PC-9 (cell line): ENCODE measurements around the gene RELCH. TPM values are rescaled to one million over a fixed set of nuclear protein-coding genes. Genes with fewer than 3 reads are reported as not detected.
A peak's percentile ranks its signal among the peaks of the same experiment; 100 is the strongest.

ENCODE experiments used
- BruUV-seq: library from RNA; stranded (reverse); fragments of 400-500 nt; replicated peaks from 2 replicates; lab custom pipeline; 2021; lab: Mats Ljungman, UMichigan
- CTCF ChIA-PET: fragments of 300-600 bp; sonication (Branson Sonifier 250); formaldehyde crosslinking; loops from one replicate; lab custom pipeline; 2022; ENCODE audit warnings: antibody characterized with exemption; lab: Charles Lee
- POLR2A ChIA-PET: fragments of 300-600 bp; sonication (Branson Sonifier 250); formaldehyde crosslinking; loops from one replicate; lab custom pipeline; 2022; ENCODE audit warnings: antibody characterized with exemption; ENCODE audit not compliant: unreplicated experiment; lab: Charles Lee
- DNase-seq, 2 experiments: peaks; one replicate each; pipeline versions ENCODE4 v3.0.0 to v3.0.0-alpha.2; 2015 to 2022; ENCODE audit warnings: mixed read lengths in 1 of 2
- H2AFZ ChIP-seq: fragments of 200-600 bp; sonication (generic); 2 replicates; pipeline ENCODE4 v1.8.1; 2017; ENCODE audit warnings: antibody characterized with exemption
- H3F3A ChIP-seq: fragments of 200-600 bp; sonication (generic); 2 replicates; pipeline ENCODE4 v1.8.1; 2017; ENCODE audit warnings: antibody characterized with exemption, mild to moderate bottlenecking, low read depth; ENCODE audit not compliant: insufficient read depth
- H3K27ac ChIP-seq: fragments of 200-600 bp; sonication (generic); 2 replicates; pipeline ENCODE4 v1.6.1; 2016; ENCODE audit warnings: mixed run types
- H3K27me3 ChIP-seq: fragments of 200-600 bp; sonication (generic); 2 replicates; pipeline ENCODE4 v1.6.1; 2016; ENCODE audit warnings: low read depth, mixed run types; ENCODE audit not compliant: insufficient read depth
- H3K36me3 ChIP-seq: fragments of 200-600 bp; sonication (generic); 2 replicates; pipeline ENCODE4 v1.6.1; 2016; ENCODE audit warnings: low read depth, mixed run types
- H3K4me1 ChIP-seq: fragments of 200-600 bp; sonication (generic); replicated peaks from 2 replicates; pipeline ENCODE4 v1.6.1; 2016; ENCODE audit warnings: mixed run types; ENCODE audit not compliant: insufficient read depth
- H3K4me2 ChIP-seq: fragments of 200-600 bp; sonication (generic); 2 replicates; pipeline ENCODE4 v1.6.1; 2017; ENCODE audit warnings: mixed run types
- H3K4me3 ChIP-seq: fragments of 200-600 bp; sonication (generic); 2 replicates; pipeline ENCODE4 v1.6.1; 2016; ENCODE audit warnings: mixed run types
- H3K79me2 ChIP-seq: fragments of 200-600 bp; sonication (generic); 2 replicates; pipeline ENCODE4 v1.6.1; 2017; ENCODE audit warnings: low read depth, mixed run types
- H3K9me2 ChIP-seq: fragments of 200-600 bp; sonication (generic); 2 replicates; pipeline ENCODE4 v1.8.1; 2017; ENCODE audit warnings: mild to moderate bottlenecking; ENCODE audit not compliant: insufficient read depth
- H3K9me3 ChIP-seq: fragments of 200-600 bp; sonication (generic); 2 replicates; pipeline ENCODE4 v1.8.1; 2016; ENCODE audit warnings: low read depth; ENCODE audit not compliant: insufficient read depth
- H4K20me1 ChIP-seq: fragments of 200-600 bp; sonication (generic); 2 replicates; pipeline ENCODE4 v1.8.1; 2017; ENCODE audit not compliant: insufficient read depth
- CTCF ChIP-seq: fragments of 200-600 bp; sonication (generic); conservative IDR thresholded peaks from 2 replicates; pipeline ENCODE4 v1.6.1; 2017; ENCODE audit warnings: mixed run types, antibody characterized with exemption, mild to moderate bottlenecking, moderate library complexity
- EZH2 ChIP-seq: fragments of 200-600 bp; sonication (generic); IDR thresholded peaks from 2 replicates; pipeline ENCODE4 v1.8.0; 2017; ENCODE audit warnings: antibody characterized with exemption, low read depth
- intact Hi-C: fragments of 100-400 bp; cut with micrococcal nuclease; formaldehyde crosslinking; loops from one replicate; pipeline ENCODE4 v1.10.0; 2022; ENCODE audit not compliant: unreplicated experiment
- total RNA-seq: library from RNA; stranded (reverse); gene quantifications from 2 replicates; pipeline ENCODE4 v1.2.3, GENCODE V29; 2021

RELCH gene
- total RNA-seq, 1 experiment from 2014 or later = 20.1 TPM

- DNase-seq = peak in 1 of 2 experiments; percentile 60
- no peaks in the 10 kb centered on the region for H4K20me1 ChIP-seq
- no peaks in the 10 kb centered on the region for H3K9me3 ChIP-seq
- peaks cover 17% of the 10 kb centered on the region for H3F3A ChIP-seq
- H3K4me1 ChIP-seq = peaks cover 11% of the 10 kb centered on the region; the same call in 1 of the 2 replicates
- H3K27ac ChIP-seq = no peak within 1 kb of the TSS
- peak within 1 kb of the TSS; percentile 88 for H2AFZ ChIP-seq
- no peaks in the 10 kb centered on the region for H3K79me2 ChIP-seq
- no peaks in the 10 kb centered on the region for H3K27me3 ChIP-seq
- no peaks in the 10 kb centered on the region for H3K36me3 ChIP-seq
- intact Hi-C loops = loop anchor here (1.0 to 10.0 kb wide), 4 partner anchors 77 to 259 kb away; partner anchors contain the start of genes PIGN, RELCH and ZCCHC2
- H3K4me2 ChIP-seq = peak within 1 kb of the TSS; percentile 88
- ChIA-PET POLR2A (interaction anchor here (0.6 kb wide), 1 partner anchor 95 kb away, joined by 4 read pairs; no protein-coding TSS in a partner anchor), CTCF (interaction anchor here (0.5 to 1.4 kb wide), 3 partner anchors 95 to 652 kb away, joined by 3 to 4 read pairs (median 3); no protein-coding TSS in a partner anchor)
- TF ChIP-seq CTCF (peak; percentile 62; the same call in 1 of the 2 replicates), EZH2 (no peak)
- H3K4me3 ChIP-seq = peak within 1 kb of the TSS; percentile 71
- no TSS peak for BruUV-seq
- no peaks in the 10 kb centered on the region for H3K9me2 ChIP-seq
Observed at GRCh38 chr18:62324917-62325805, 138.1 kb downstream of the RELCH start, which contains the start of gene TNFRSF11A. Gene TNFRSF11A (plus strand): TSS chr18:62325310. CDS start chr18:62325353, 43 bp downstream.

DNA sequence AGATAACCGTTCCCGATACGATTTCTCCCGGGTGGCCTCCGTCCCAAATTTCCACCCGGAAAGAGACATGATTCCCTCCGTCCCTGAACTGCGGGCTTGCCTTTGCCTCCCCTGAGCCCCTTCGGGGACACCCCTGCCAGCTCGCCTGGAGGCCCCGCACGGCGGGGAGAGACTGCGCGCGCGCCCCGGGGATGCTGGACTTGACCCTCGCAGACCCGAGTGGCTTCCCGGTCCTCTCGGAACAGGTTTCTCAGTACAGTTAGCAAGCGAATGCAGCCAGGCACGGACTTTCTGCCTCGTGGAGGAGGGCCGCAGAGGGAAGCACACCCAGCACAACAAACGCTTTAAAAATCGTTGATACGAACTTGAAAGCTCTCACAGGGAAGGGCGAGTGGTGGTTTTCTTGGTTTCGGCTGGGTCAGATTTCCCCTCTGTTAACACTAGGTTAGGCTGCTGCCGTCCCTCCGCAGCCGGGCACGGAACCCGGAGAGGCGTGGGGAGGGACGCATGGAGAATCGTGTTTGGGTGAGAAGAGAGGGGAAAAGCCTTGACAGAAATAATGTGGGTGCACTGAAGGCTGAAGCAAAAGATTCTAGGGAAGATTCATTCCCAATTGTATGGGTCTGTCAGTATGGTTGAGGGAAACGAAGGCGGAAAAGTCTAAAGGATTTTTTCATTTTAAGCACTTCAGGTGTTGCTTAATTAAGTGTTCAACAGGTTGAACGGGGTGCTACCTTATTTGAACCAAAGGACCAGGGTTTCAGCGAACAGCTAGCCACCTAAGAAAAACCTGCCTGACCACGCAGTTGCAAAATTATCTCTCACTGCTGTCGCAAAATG, 139.0 kb downstream of the RELCH start:
- H3F3A ChIP-seq = peaks cover 17% of the 10 kb centered on the region
- H4K20me1 ChIP-seq = no peaks in the 10 kb centered on the region
- H3K36me3 ChIP-seq = no peaks in the 10 kb centered on the region
- intact Hi-C loops = loop anchor here (1.0 to 10.0 kb wide), 4 partner anchors 76 to 258 kb away; partner anchors contain the start of genes PIGN, RELCH and ZCCHC2
- peaks cover 11% of the 10 kb centered on the region; the same call in 1 of the 2 replicates for H3K4me1 ChIP-seq
- no peak for TF ChIP-seq EZH2
- no peak for TF ChIP-seq CTCF
- peak overlapping the region; percentile 88 for H3K4me2 ChIP-seq
- peak overlapping the region; percentile 71 for H3K4me3 ChIP-seq
- TSS peak; percentile 35 for BruUV-seq
- peak in 1 of 2 experiments; percentile 75 for DNase-seq
- ChIA-PET CTCF (interaction anchor here (0.7 to 1.4 kb wide), 2 partner anchors 40 to 94 kb away, joined by 3 to 4 read pairs; no protein-coding TSS in a partner anchor), POLR2A (interaction anchor here (0.6 kb wide), 1 partner anchor 94 kb away, joined by 4 read pairs; no protein-coding TSS in a partner anchor)
- H3K27me3 ChIP-seq = no peaks in the 10 kb centered on the region
- H3K9me2 ChIP-seq = no peaks in the 10 kb centered on the region
- peak overlapping the region; percentile 88 for H2AFZ ChIP-seq
- no peak overlapping the region for H3K27ac ChIP-seq
- H3K9me3 ChIP-seq = no peaks in the 10 kb centered on the region
- H3K79me2 ChIP-seq = no peaks in the 10 kb centered on the region
